GM20000 (cell line): Measurements from ENCODE around the gene SNX7.

Source experiments
- DNase-seq: peaks from one replicate; pipeline ENCODE4 v3.0.0; 2012; ENCODE audit warnings: low spot score
- CTCF ChIP-seq: IDR thresholded peaks from 2 replicates; pipeline ENCODE4 v1.5.1; 2012; ENCODE audit warnings: mild to moderate bottlenecking, control low read depth; ENCODE audit errors: extremely low read depth, missing control alignments

Gene SNX7

GRCh38 chr1:98707556-98707955 lies 46.0 kb downstream of the SNX7 start:
- no peak for TF ChIP-seq CTCF
- DNase-seq = no peak

GRCh38 chr1:98709906-98710305 lies 48.4 kb downstream of the SNX7 start:
- DNase-seq = no peak
- no peak for TF ChIP-seq CTCF

GRCh38 chr1:98723574-98723973 lies 62.1 kb downstream of the SNX7 start:
- DNase-seq = no peak
- no peak for TF ChIP-seq CTCF

GRCh38 chr1:98732985-98733781 lies 71.7 kb downstream of the SNX7 start:
- no peak for TF ChIP-seq CTCF
- DNase-seq = no peak

GRCh38 chr1:98733782-98734112 lies 72.2 kb downstream of the SNX7 start:
- TF ChIP-seq CTCF = no peak

GRCh38 chr1:98735756-98736155 lies 74.2 kb downstream of the SNX7 start:
- DNase-seq = no peak
- no peak for TF ChIP-seq CTCF

More at GRCh38 chr1:98733782-98734112, 72.2 kb downstream of the SNX7 start:
- no peak for DNase-seq

- no peak for TF ChIP-seq CTCF
- DNase-seq = no peak
Measured at GRCh38 chr1:98737835-98738234, 76.3 kb downstream of the SNX7 start.
